Prostate gland (tissue), 2 donors: ENCODE results near the gene TBCE.

Experiments
- POLR2AphosphoS5 ChIP-seq: sonication (generic); formaldehyde crosslinking; IDR thresholded peaks from one replicate; pipeline ENCODE4 v1.6.1; 2017; ENCODE audit warnings: antibody characterized with exemption
- TF ChIP-seq, protein P1 (sequence below), 4 experiments: fragments of 200-600 bp in 2 of 4; fragments of 450-650 bp in 2 of 4; sonication (generic) in 2 of 4; IDR thresholded peaks; 1 replicate in 3 of 4; 2 replicates in 1 of 4; pipeline ENCODE4 v1.5.1; 2016 to 2019; ENCODE audit warnings: antibody characterized with exemption in 4 of 4, mild to moderate bottlenecking in 2 of 4, moderate library complexity in 2 of 4

DNA sequence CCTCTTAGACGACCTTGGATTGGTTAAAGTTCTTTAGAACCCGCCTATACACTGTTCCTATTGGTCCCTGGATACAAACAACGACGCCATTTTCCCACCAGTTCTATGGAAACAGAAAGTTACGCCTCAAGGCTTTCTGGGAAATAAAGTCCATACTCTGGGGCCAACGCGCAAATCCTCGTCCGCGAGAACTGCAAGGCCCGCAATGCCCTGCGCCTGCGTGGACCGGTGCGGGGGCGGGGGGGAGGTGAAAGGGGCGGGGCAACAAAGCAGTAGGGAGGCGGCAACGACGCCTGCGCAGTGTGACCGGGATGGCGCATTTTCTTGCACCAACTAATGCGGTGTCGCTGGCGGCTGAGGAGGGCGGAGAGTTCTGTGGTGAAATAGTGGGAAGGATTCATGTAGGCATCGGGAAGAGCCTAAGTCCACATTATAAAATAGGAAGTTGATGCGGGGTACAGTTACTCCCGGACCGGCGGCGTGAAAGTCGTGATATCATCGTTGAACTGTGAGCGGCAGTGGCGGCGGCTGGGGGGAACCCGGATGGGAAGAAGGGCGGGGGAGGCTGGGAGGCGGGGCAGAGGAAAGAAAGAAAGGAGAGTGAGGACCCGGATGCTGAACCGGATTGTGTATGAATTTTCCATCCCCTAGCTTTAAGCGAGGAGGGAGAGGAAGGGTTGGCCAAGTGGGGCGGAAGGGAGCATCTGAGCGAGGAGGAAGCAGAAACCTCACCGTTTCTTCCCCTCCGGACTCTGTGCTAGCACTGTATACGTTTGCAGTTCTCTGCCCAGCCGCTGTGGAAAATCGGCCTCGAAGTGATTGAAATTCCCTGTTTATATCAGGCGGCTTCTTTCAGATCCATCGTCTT lies 38.7 kb upstream of the TBCE start, which contains the start of gene GGPS1:
- peak; percentile 89 for TF ChIP-seq POLR2AphosphoS5
- TF ChIP-seq, protein P1, sequence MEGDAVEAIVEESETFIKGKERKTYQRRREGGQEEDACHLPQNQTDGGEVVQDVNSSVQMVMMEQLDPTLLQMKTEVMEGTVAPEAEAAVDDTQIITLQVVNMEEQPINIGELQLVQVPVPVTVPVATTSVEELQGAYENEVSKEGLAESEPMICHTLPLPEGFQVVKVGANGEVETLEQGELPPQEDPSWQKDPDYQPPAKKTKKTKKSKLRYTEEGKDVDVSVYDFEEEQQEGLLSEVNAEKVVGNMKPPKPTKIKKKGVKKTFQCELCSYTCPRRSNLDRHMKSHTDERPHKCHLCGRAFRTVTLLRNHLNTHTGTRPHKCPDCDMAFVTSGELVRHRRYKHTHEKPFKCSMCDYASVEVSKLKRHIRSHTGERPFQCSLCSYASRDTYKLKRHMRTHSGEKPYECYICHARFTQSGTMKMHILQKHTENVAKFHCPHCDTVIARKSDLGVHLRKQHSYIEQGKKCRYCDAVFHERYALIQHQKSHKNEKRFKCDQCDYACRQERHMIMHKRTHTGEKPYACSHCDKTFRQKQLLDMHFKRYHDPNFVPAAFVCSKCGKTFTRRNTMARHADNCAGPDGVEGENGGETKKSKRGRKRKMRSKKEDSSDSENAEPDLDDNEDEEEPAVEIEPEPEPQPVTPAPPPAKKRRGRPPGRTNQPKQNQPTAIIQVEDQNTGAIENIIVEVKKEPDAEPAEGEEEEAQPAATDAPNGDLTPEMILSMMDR (IDR thresholded peaks at IDR 0.05): peak in 1 of 4 experiments; percentile 37
